ENCODE results near the gene FLT1.

Gene FLT1

DNA sequence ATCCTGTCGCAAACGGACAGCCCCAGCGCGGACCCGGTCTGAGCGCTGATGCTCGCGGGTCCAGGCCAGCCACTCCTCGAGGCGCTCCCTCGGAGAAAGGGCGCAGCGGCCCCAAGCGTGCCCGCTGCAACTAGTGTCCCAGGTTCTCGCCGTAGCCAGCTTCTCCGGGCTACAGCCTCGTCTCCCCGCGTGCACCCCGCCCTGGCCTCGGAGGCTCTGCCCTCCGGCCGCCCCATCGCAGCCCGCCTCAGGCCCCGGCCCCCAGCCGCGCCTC, 487 bp downstream of the FLT1 start (continued):
- TF ChIP-seq, protein P1, sequence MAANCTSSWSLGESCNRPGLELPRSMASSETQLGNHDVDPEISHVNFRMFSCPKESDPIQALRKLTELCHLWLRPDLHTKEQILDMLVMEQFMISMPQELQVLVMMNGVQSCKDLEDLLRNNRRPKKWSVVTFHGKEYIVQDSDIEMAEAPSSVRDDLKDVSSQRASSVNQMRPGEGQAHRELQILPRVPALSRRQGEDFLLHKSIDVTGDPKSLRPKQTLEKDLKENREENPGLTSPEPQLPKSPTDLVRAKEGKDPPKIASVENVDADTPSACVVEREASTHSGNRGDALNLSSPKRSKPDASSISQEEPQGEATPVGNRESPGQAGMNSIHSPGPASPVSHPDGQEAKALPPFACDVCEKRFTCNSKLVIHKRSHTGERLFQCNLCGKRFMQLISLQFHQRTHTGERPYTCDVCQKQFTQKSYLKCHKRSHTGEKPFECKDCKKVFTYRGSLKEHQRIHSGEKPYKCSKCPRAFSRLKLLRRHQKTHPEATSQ (tag by site-specific recombination; IDR thresholded peaks at IDR 0.05): no peak
- TF ChIP-seq ZNF23 (tag by site-specific recombination; IDR thresholded peaks at IDR 0.05; ENCODE audit: borderline replicate concordance) (no peak), ZNF600 (tag by site-specific recombination; IDR thresholded peaks at IDR 0.05) (no peak), ZBTB48 (tag by site-specific recombination; IDR thresholded peaks at IDR 0.05) (no peak), ZNF239 (tag by site-specific recombination; IDR thresholded peaks at IDR 0.05) (no peak), ZNF610 (tag by site-specific recombination; IDR thresholded peaks at IDR 0.05; ENCODE audit: borderline replicate concordance) (no peak), ZIC2 (tag by site-specific recombination; IDR thresholded peaks at IDR 0.05) (no peak), ZNF777 (tag by site-specific recombination; IDR thresholded peaks at IDR 0.05; ENCODE audit: borderline replicate concordance) (no peak), ZNF184 (tag by site-specific recombination; IDR thresholded peaks at IDR 0.05) (no peak), MZF1 (tag by site-specific recombination; IDR thresholded peaks at IDR 0.05; ENCODE audit: borderline replicate concordance) (no peak), ZNF214 (tag by site-specific recombination; IDR thresholded peaks at IDR 0.05; ENCODE audit: borderline replicate concordance) (no peak), ZNF394 (tag by site-specific recombination; IDR thresholded peaks at IDR 0.05; ENCODE audit: borderline replicate concordance) (peak; percentile 66)
- TF ChIP-seq, protein P2, sequence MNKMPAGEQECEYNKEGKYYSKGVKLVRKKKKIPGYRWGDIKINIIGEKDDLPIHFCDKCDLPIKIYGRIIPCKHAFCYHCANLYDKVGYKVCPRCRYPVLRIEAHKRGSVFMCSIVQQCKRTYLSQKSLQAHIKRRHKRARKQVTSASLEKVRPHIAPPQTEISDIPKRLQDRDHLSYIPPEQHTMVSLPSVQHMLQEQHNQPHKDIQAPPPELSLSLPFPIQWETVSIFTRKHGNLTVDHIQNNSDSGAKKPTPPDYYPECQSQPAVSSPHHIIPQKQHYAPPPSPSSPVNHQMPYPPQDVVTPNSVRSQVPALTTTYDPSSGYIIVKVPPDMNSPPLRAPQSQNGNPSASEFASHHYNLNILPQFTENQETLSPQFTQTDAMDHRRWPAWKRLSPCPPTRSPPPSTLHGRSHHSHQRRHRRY (tag by site-specific recombination; IDR thresholded peaks at IDR 0.05): no peak
- TF ChIP-seq, protein P3, sequence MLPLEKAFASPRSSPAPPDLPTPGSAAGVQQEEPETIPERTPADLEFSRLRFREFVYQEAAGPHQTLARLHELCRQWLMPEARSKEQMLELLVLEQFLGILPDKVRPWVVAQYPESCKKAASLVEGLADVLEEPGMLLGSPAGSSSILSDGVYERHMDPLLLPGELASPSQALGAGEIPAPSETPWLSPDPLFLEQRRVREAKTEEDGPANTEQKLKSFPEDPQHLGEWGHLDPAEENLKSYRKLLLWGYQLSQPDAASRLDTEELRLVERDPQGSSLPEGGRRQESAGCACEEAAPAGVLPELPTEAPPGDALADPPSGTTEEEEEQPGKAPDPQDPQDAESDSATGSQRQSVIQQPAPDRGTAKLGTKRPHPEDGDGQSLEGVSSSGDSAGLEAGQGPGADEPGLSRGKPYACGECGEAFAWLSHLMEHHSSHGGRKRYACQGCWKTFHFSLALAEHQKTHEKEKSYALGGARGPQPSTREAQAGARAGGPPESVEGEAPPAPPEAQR (tag by site-specific recombination; IDR thresholded peaks at IDR 0.05): no peak
- TF ChIP-seq, protein P4, sequence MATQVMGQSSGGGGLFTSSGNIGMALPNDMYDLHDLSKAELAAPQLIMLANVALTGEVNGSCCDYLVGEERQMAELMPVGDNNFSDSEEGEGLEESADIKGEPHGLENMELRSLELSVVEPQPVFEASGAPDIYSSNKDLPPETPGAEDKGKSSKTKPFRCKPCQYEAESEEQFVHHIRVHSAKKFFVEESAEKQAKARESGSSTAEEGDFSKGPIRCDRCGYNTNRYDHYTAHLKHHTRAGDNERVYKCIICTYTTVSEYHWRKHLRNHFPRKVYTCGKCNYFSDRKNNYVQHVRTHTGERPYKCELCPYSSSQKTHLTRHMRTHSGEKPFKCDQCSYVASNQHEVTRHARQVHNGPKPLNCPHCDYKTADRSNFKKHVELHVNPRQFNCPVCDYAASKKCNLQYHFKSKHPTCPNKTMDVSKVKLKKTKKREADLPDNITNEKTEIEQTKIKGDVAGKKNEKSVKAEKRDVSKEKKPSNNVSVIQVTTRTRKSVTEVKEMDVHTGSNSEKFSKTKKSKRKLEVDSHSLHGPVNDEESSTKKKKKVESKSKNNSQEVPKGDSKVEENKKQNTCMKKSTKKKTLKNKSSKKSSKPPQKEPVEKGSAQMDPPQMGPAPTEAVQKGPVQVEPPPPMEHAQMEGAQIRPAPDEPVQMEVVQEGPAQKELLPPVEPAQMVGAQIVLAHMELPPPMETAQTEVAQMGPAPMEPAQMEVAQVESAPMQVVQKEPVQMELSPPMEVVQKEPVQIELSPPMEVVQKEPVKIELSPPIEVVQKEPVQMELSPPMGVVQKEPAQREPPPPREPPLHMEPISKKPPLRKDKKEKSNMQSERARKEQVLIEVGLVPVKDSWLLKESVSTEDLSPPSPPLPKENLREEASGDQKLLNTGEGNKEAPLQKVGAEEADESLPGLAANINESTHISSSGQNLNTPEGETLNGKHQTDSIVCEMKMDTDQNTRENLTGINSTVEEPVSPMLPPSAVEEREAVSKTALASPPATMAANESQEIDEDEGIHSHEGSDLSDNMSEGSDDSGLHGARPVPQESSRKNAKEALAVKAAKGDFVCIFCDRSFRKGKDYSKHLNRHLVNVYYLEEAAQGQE (tag by site-specific recombination; IDR thresholded peaks at IDR 0.05): peak; percentile 42; the same call in 1 of the 2 replicates

DNA sequence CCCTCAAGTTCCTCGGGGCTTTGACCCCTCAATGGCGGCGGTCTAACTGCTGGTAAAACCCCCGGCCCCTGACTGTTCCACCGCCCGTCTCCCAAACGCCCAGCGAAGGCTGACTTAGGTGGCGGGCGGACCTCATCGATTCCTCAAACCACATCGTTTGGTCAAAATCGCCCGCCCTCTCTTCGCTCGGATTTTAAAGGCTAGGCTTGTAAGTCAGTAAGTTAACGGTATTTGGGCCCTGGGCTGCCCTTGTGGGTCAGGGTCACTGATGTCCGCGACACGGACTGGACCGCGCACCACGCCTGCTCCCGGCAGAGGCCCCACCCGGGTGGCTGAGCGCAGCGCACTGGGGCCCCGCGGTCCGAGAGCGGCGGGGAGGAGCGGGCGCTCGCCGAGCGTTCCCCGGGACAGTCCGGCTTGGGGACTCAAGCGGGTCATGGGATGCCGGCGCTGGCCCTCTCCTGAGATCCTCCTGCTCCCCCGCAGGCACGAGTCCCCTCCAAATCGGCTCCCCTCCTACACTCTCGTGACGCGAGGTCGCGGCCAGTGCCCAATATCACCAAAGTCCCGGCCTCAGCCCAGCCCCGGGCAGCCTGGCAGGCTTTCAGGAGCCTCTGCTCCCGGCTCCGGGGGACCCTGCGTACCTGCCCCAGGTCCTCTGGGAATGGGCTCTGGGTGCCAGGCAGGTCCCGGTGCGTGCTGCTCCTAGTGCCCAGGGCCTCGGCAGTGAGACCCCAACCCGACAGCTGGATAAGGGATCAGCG, 1.0 kb downstream of the FLT1 start:
- H3K27ac ChIP-seq (ENCODE audit: extremely low read depth, low read depth, low read length): peak overlapping the region; percentile 63; the same call in 1 of the 2 replicates
- POLR2A ChIA-PET: no interaction called here
- H3K4me1 ChIP-seq (ENCODE audit: control insufficient read depth, insufficient read depth, low read length): peaks cover 3% of the 10 kb centered on the region; the same call in 1 of the 2 replicates
- CTCF ChIA-PET: no interaction called here
- H3K36me3 ChIP-seq (ENCODE audit: control insufficient read depth in 2 of 2, insufficient read depth in 1 of 2, low read length in 2 of 2): no peaks in the 10 kb centered on the region
- peak overlapping the region; percentile 67 for H3K4me3 ChIP-seq (ENCODE audit: low read depth, low read length)
- no peaks in the 10 kb centered on the region for H3K9me3 ChIP-seq (ENCODE audit: control insufficient read depth, insufficient read depth, low read depth, low read length)
- TF ChIP-seq ZBTB8A (tag by site-specific recombination; IDR thresholded peaks at IDR 0.05): peak; percentile 82
- TF ChIP-seq ZFHX2 (tag by site-specific recombination; conservative IDR thresholded peaks at IDR 0.05): 0 out of 2 replicates have a peak, but pooled peaks have one; percentile 10
- TF ChIP-seq ZEB2 (tag by site-specific recombination; IDR thresholded peaks at IDR 0.05): no peak
- peak; percentile 64 for TF ChIP-seq ZNF335 (tag by site-specific recombination; conservative IDR thresholded peaks at IDR 0.05)
- TF ChIP-seq, protein P5, sequence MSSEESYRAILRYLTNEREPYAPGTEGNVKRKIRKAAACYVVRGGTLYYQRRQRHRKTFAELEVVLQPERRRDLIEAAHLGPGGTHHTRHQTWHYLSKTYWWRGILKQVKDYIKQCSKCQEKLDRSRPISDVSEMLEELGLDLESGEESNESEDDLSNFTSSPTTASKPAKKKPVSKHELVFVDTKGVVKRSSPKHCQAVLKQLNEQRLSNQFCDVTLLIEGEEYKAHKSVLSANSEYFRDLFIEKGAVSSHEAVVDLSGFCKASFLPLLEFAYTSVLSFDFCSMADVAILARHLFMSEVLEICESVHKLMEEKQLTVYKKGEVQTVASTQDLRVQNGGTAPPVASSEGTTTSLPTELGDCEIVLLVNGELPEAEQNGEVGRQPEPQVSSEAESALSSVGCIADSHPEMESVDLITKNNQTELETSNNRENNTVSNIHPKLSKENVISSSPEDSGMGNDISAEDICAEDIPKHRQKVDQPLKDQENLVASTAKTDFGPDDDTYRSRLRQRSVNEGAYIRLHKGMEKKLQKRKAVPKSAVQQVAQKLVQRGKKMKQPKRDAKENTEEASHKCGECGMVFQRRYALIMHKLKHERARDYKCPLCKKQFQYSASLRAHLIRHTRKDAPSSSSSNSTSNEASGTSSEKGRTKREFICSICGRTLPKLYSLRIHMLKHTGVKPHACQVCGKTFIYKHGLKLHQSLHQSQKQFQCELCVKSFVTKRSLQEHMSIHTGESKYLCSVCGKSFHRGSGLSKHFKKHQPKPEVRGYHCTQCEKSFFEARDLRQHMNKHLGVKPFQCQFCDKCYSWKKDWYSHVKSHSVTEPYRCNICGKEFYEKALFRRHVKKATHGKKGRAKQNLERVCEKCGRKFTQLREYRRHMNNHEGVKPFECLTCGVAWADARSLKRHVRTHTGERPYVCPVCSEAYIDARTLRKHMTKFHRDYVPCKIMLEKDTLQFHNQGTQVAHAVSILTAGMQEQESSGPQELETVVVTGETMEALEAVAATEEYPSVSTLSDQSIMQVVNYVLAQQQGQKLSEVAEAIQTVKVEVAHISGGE (tag by site-specific recombination; conservative IDR thresholded peaks at IDR 0.05; ENCODE audit: low read depth): peak; percentile 20; the same call in 1 of the 2 replicates
- TF ChIP-seq ZNF777 (tag by site-specific recombination; IDR thresholded peaks at IDR 0.05; ENCODE audit: borderline replicate concordance): no peak
- peak; percentile 89 for TF ChIP-seq ZNF121 (tag by site-specific recombination; IDR thresholded peaks at IDR 0.05)
- no peak for TF ChIP-seq KLF10 (tag by site-specific recombination; IDR thresholded peaks at IDR 0.05)
- TF ChIP-seq GLIS2 (tag by site-specific recombination; IDR thresholded peaks at IDR 0.05): peak; percentile 33; the same call in 1 of the 2 replicates
- TF ChIP-seq, protein P6, sequence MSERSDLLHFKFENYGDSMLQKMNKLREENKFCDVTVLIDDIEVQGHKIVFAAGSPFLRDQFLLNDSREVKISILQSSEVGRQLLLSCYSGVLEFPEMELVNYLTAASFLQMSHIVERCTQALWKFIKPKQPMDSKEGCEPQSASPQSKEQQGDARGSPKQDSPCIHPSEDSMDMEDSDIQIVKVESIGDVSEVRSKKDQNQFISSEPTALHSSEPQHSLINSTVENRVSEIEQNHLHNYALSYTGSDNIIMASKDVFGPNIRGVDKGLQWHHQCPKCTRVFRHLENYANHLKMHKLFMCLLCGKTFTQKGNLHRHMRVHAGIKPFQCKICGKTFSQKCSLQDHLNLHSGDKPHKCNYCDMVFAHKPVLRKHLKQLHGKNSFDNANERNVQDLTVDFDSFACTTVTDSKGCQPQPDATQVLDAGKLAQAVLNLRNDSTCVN (tag by site-specific recombination; optimal IDR thresholded peaks at IDR 0.05): peak; percentile 69
